PC-3 (cell line): ENCODE measurements around the gene FCHO1. TPM values are rescaled to one million over a fixed set of nuclear protein-coding genes. Genes with fewer than 3 reads are reported as not detected.

Source experiments
- ATAC-seq: fragments of 200-7000 bp; cut with Tn5 transposase; 2 replicates; pipeline ENCODE4 v1.9.1; 2020; ENCODE audit warnings: mild to moderate bottlenecking, moderate library complexity
- BruUV-seq: library from RNA; stranded (reverse); fragments of 400-500 nt; replicated peaks from 2 replicates; lab custom pipeline; 2021; lab: Mats Ljungman, UMichigan
- CTCF ChIA-PET: fragments of 300-600 bp; sonication (Branson Sonifier 250); formaldehyde crosslinking; loops from one replicate; lab custom pipeline; 2022; ENCODE audit warnings: antibody characterized with exemption; lab: Charles Lee
- POLR2A ChIA-PET: fragments of 300-600 bp; sonication (Branson Sonifier 250); formaldehyde crosslinking; loops from one replicate; lab custom pipeline; 2022; ENCODE audit warnings: antibody characterized with exemption; ENCODE audit not compliant: unreplicated experiment; lab: Charles Lee
- DNase-seq: peaks from one replicate; pipeline ENCODE4 v3.0.0-alpha.2; 2015
- H2AFZ ChIP-seq: fragments of 300-600 bp; sonication (generic); 2 replicates; pipeline ENCODE4 v1.6.0; 2016; ENCODE audit warnings: antibody characterized with exemption, low read length
- H3F3A ChIP-seq: fragments of 300-600 bp; sonication (generic); one replicate; pipeline ENCODE4 v1.6.0; 2017; ENCODE audit warnings: antibody characterized with exemption, low read length, control low read depth, mild to moderate bottlenecking; ENCODE audit not compliant: unreplicated experiment
- H3K27ac ChIP-seq: fragments of 300-600 bp; sonication (generic); 2 replicates; pipeline ENCODE4 v1.5.1; 2016; ENCODE audit warnings: mild to moderate bottlenecking, low read length
- H3K27me3 ChIP-seq: fragments of 300-600 bp; sonication (generic); 2 replicates; pipeline ENCODE4 v1.6.1; 2016; ENCODE audit warnings: low read length, mixed read lengths
- H3K36me3 ChIP-seq: fragments of 300-600 bp; sonication (generic); 2 replicates; pipeline ENCODE4 v1.6.1; 2016; ENCODE audit warnings: low read depth, mixed run types, low read length, mixed read lengths
- H3K4me1 ChIP-seq: fragments of 300-600 bp; sonication (generic); 2 replicates; pipeline ENCODE4 v1.5.1; 2016; ENCODE audit warnings: low read length; ENCODE audit not compliant: insufficient read depth
- H3K4me2 ChIP-seq: fragments of 300-600 bp; sonication (generic); 2 replicates; pipeline ENCODE4 v1.6.0; 2016; ENCODE audit warnings: low read length
- H3K4me3 ChIP-seq: fragments of 300-600 bp; sonication (generic); 2 replicates; pipeline ENCODE4 v1.5.1; 2016; ENCODE audit warnings: mild to moderate bottlenecking, low read length, mixed read lengths
- H3K79me2 ChIP-seq: fragments of 300-600 bp; sonication (generic); 2 replicates; pipeline ENCODE4 v1.6.1; 2017; ENCODE audit warnings: low read length, mixed read lengths
- H3K9ac ChIP-seq: fragments of 300-600 bp; sonication (generic); 2 replicates; pipeline ENCODE4 v1.6.0; 2016; ENCODE audit warnings: mild to moderate bottlenecking, low read length
- H3K9me2 ChIP-seq: fragments of 300-600 bp; sonication (generic); replicated peaks from 2 replicates; pipeline ENCODE4 v1.6.1; 2016; ENCODE audit warnings: mixed run types, low read length, mixed read lengths
- H3K9me3 ChIP-seq: fragments of 300-600 bp; sonication (generic); 2 replicates; pipeline ENCODE4 v1.6.1; 2016; ENCODE audit warnings: low read length, mixed read lengths
- H4K20me1 ChIP-seq: fragments of 300-600 bp; sonication (generic); 2 replicates; pipeline ENCODE4 v1.6.1; 2016; ENCODE audit warnings: low read length, mixed read lengths
- CTCF ChIP-seq: fragments of 300-600 bp; sonication (generic); conservative IDR thresholded peaks from 2 replicates; pipeline ENCODE4 v1.5.1; 2017; ENCODE audit warnings: antibody characterized with exemption, low read depth, mild to moderate bottlenecking, low read length
- EZH2 ChIP-seq: fragments of 300-600 bp; sonication (generic); IDR thresholded peaks from one replicate; pipeline ENCODE4 v1.6.1; 2017; ENCODE audit warnings: antibody characterized with exemption, mild to moderate bottlenecking, low read length; ENCODE audit not compliant: unreplicated experiment
- EZH2phosphoT487 ChIP-seq: fragments of 300-600 bp; sonication (generic); IDR thresholded peaks from 2 replicates; pipeline ENCODE4 v1.6.1; 2018; ENCODE audit warnings: mild to moderate bottlenecking, antibody characterized with exemption, low read length, borderline replicate concordance
- intact Hi-C: fragments of 100-400 bp; cut with micrococcal nuclease; formaldehyde crosslinking; loops from 2 replicates; pipeline ENCODE4 v1.9.0; 2023
- total RNA-seq: library from RNA; depleted of rRNA; stranded (reverse); fragments of >200 nt; gene quantifications from 2 replicates; pipeline ENCODE4 v1.2.3, GENCODE V29; 2014

FCHO1 gene
- total RNA-seq, 1 experiment from 2014 or later = 21.0 TPM

GRCh38 chr19:17812099-17812498, 60.8 kb downstream of the FCHO1 start:
- BruUV-seq = no TSS peak
- no peak for DNase-seq
- Histone ChIP-seq H3K79me2 (peaks cover 14% of the 10 kb centered on the region; the same call in 1 of the 2 replicates), H3K9ac (no peak overlapping the region), H3K9me3 (no peaks in the 10 kb centered on the region), H4K20me1 (no peaks in the 10 kb centered on the region), H3F3A (no peaks in the 10 kb centered on the region), H3K27me3 (no peaks in the 10 kb centered on the region), H3K4me1 (no peaks in the 10 kb centered on the region), H3K9me2 (no peaks in the 10 kb centered on the region), H3K4me2 (no peak overlapping the region), H3K27ac (no peak overlapping the region), H3K4me3 (no peak overlapping the region), H3K36me3 (peaks cover 24% of the 10 kb centered on the region; the same call in 1 of the 2 replicates), H2AFZ (no peak overlapping the region)
- ATAC-seq = no peak
- TF ChIP-seq EZH2phosphoT487 (no peak), CTCF (no peak), EZH2 (no peak)
- POLR2A ChIA-PET = no interaction called here
- CTCF ChIA-PET = no interaction called here
- intact Hi-C loops = no loop called here

- ChIA-PET POLR2A (no interaction called here), CTCF (interaction anchor here (0.6 kb wide), 1 partner anchor 41 kb away, joined by 3 read pairs; no protein-coding TSS in a partner anchor)
- TF ChIP-seq CTCF (no peak), EZH2phosphoT487 (no peak), EZH2 (no peak)
- H4K20me1 ChIP-seq = no peaks in the 10 kb centered on the region
- BruUV-seq = no TSS peak
- H3K36me3 ChIP-seq = no peaks in the 10 kb centered on the region
- no peak for DNase-seq
- intact Hi-C loops = no loop called here
- H3K4me3 ChIP-seq = no peak overlapping the region
- ATAC-seq = no peak
- H3K9ac ChIP-seq = no peak overlapping the region
- H3K9me3 ChIP-seq = no peaks in the 10 kb centered on the region
- H3F3A ChIP-seq = no peaks in the 10 kb centered on the region
- H3K4me2 ChIP-seq = no peak overlapping the region
- no peaks in the 10 kb centered on the region for H3K27me3 ChIP-seq
- H2AFZ ChIP-seq = no peak overlapping the region
- H3K79me2 ChIP-seq = no peaks in the 10 kb centered on the region
- H3K9me2 ChIP-seq = no peaks in the 10 kb centered on the region
- no peaks in the 10 kb centered on the region for H3K4me1 ChIP-seq
- H3K27ac ChIP-seq = no peak overlapping the region
Measured at GRCh38 chr19:17817668-17818363, 66.5 kb downstream of the FCHO1 start.

- Histone ChIP-seq H4K20me1 (no peaks in the 10 kb centered on the region), H2AFZ (no peak within 1 kb of the TSS), H3K9ac (no peak within 1 kb of the TSS), H3K9me2 (no peaks in the 10 kb centered on the region), H3K27ac (no peak within 1 kb of the TSS), H3K9me3 (no peaks in the 10 kb centered on the region), H3K4me2 (no peak within 1 kb of the TSS), H3K79me2 (no peaks in the 10 kb centered on the region), H3F3A (no peaks in the 10 kb centered on the region), H3K27me3 (no peaks in the 10 kb centered on the region), H3K4me1 (no peaks in the 10 kb centered on the region), H3K4me3 (no peak within 1 kb of the TSS), H3K36me3 (no peaks in the 10 kb centered on the region)
- BruUV-seq = no TSS peak
- ATAC-seq (no peak), DNase-seq (no peak)
- intact Hi-C loops = no loop called here
- POLR2A ChIA-PET = no interaction called here
- TF ChIP-seq CTCF (no peak), EZH2 (no peak), EZH2phosphoT487 (no peak)
- CTCF ChIA-PET = no interaction called here
Measured at GRCh38 chr19:17821190-17821589, 69.9 kb downstream of the FCHO1 start, which contains the start of gene INSL3. INSL3 (minus strand) TSS chr19:17821519; CDS start chr19:17821506, 13 bp downstream.
